GM19238 (cell line): Measurements from ENCODE around the gene RPS21.

Experiments used
- DNase-seq: peaks from one replicate; pipeline ENCODE4 v3.0.0; 2011; ENCODE audit warnings: low spot score; ENCODE audit not compliant: insufficient read length

Gene RPS21

DNA sequence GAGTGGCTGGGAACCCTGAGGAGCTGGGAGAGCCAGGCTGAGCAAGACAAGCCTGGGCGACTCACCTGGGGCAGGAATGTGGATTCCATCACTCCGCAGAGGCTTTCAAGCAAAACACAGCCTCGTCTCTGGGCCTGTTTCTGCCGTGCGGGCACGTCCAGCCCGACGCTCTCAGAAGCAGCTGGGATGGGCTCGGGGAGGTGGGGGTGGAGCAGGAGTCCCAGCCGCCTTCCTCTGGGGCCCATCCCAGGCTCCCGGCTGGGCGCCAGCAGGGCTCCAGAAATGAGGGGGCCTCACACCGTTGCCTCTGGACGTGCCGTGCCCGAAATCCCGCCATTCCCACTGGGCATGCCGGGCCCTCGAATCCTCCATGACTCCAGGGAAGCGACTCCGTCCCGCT, 8.7 kb upstream of the RPS21 start:
- no peak for DNase-seq

- no peak for DNase-seq
Measured at GRCh38 chr20:62381202-62381797, 5.6 kb upstream of the RPS21 start.

- DNase-seq = no peak
Measured at GRCh38 chr20:62381842-62382241, 5.1 kb upstream of the RPS21 start.

DNA sequence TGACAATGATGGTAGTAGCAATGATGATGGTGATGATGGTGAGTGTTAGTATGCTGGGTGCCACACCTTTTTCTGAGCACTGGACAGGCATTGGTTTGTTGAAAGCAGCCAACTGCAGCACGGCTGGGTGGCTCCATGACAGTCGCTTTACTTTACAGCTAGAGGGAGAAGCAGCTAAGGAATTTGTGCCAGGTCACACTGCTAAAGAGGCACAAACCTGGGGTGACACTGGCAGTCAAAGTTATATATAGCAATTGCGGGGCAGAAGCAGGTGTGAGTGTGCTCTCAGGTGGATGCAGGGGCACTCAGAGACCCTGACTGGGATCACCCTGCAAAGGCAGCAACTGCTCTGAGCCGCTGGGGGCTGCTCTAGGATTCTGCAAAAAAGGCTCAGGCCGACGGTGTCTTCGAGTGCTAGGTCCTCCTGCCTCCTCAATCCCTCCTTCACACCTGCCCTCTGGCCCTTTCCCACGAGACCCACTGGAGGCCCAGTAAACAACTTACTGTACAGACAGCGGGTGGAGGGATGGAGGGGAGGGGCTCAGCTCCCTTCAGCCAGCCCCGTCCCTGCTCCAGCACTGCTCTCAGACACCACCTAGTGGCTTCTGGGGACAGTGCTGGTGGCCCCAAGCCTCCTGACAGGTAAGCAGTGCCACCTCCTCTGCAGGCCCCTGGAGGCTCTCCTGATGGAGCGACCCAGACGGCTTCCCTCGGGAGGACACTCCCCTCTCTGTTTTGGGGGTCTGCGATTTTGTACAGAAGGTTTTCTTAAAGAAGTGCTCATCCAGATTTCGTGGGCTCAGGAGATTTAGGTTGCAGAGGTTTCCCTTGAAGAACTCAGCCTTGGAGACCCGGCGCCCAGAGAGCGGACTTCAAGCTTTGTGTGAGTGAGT, 4.4 kb upstream of the RPS21 start:
- DNase-seq = peak; percentile 85

DNA sequence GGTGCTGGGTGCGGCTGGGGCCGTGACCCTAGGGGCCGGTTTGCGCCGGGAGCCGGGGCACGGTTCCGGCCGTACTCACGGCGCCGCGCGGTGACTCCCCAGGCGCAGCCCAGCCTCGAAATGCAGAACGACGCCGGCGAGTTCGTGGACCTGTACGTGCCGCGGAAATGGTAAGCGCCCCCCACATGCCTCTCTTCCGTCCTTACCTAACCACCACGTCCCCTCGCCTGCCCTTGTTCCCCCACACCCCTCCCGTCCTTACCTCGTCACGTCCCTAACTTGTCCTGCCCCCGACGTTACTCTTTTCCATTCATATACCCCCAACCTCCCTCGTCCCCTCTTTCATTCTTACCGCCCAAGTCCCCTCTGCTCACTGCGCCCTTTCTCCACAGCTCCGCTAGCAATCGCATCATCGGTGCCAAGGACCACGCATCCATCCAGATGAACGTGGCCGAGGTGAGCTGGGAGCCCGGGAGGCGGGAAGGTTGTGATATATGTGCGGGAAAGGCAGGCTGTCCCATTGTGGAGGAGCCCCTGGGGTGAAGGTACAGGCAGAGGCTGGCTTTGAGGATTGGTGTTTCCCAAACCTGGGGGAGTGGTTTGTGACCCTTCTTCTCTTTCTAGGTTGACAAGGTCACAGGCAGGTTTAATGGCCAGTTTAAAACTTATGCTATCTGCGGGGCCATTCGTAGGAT, 463 bp downstream of the RPS21 start:
- no peak for DNase-seq

DNA sequence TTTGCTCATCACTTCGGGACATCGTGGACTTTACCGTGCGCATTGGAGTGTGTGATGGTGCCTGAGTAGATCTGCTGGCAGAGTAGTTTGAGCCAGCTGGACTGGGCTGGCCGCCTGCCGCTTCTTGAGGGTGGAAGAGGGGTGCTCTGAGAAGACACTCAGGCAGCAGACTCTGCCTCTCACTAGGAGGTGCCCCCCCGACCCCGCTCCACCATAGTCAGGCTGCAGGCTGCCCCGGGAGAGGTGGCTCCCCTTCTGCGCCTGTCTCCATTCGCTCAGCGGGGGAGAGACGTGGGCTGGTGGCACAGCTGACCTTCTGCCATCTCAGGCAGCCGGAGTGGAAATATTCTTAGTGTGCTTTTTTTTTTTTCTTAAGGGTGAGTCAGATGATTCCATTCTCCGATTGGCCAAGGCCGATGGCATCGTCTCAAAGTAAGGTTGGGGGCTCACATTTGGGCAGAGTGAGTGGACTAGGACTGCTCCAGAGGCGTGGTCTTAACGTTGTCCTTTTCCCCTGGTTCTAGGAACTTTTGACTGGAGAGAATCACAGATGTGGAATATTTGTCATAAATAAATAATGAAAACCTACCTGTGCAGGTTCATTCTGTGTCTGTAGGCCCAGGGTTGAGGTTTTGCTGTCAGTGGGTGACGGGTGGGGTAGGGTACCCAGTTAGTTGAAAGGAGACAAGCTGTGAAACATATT, 1.2 kb downstream of the RPS21 start:
- no peak for DNase-seq

GRCh38 chr20:62388839-62389600, 2.1 kb downstream of the RPS21 start:
- no peak for DNase-seq

DNA sequence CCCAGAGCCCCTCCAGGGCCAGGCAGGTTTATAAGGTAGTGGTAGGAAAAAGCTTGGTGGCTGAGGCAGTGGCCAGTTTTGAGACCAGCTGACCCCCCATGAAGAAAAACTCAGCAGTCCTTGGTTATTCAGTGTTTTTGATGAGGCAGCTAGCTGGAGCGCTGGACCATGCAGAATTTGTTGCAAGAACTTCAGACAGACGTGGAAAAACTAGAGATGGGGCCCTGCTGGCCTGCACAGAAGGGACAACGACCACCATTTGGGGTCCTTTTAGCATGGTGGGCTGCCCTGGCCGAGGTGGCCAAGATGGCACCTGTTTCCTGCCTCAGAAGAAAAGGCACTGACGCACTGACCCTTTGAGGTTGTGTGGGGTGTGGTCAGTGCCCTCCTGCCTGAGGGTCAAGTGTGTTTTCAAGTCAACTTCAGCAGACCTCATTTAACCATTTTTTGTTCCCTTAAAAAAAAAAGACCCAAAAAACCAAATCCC, 2.7 kb downstream of the RPS21 start:
- DNase-seq = no peak

- DNase-seq = no peak
Measured at GRCh38 chr20:62390317-62391164, 3.6 kb downstream of the RPS21 start.

- no peak for DNase-seq
Measured at GRCh38 chr20:62391165-62392076, 4.5 kb downstream of the RPS21 start.

GRCh38 chr20:62392077-62392418, 5.1 kb downstream of the RPS21 start:
- no peak for DNase-seq

GRCh38 chr20:62392621-62393334, 5.9 kb downstream of the RPS21 start:
- DNase-seq = no peak

GRCh38 chr20:62393335-62393665, 6.4 kb downstream of the RPS21 start:
- no peak for DNase-seq

DNA sequence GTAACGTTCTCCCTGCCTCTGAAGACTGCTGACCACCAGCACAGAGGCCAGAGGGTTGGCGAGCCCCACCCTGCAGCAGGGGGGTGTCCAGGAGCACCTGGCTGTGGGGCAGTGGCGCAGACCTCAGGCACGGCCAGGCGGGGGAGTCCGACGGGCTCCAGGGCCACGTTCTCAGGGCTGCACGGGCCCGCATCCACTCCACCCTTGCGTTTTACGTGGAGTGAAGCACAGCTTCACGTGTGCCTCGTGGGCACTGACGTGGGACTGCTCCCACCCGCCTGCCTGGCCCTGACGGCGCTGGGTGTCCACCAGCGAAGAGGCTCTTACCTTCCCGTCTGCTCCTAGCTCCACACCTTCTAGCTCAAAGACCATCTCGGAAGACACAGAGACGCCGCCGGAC, 6.9 kb downstream of the RPS21 start:
- DNase-seq = no peak

GRCh38 chr20:62394248-62395245, 7.6 kb downstream of the RPS21 start:
- DNase-seq = no peak

DNA sequence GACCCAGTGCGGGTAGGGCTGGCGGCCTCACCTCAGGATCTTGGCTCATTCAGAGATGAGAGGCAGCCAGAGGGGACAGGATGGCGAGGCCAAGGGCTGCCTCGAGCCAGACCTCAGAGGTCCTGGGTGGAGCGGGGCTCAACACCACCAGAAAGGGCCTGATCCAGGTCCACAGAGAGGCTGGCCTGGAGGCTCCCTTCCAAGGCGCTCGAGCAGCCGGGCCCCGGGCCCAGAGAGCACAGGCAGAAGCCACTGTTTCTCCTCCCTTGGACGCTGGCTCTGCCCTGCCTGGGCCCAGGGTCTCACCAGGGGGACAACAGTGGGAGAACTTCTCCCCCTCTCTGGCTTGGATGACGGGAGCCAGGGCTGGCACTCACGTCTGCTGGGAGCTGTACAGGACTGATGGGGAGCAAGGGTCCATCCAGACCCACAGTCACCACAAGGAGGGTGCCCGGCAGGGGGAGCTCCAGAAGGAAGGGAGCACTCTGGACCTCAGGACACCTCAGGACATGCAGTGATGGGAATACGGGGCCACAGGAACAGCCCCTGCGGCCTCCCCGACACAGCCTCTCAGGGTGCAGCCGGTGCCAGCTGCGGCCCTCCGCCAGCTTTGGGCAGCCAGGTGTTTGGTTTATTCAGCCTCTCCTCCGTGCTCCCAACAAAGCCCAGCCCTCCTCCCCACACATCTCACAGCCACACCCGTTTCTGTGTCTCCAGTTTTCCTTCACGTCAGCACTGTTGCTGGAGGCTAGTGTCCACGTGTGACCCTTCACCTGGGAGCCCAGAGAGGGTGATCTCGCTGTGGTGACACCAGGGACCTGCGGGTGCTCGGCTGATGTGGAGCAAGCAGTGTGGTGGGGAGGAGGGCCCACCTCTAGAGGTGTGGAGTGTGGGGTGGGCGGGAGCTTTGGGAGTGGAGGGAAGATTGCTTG, 8.7 kb downstream of the RPS21 start:
- no peak for DNase-seq
